Esophagus muscularis mucosa (tissue), 4 donors: Measurements from ENCODE around the gene GPC6. TPM values are rescaled to one million over a fixed set of nuclear protein-coding genes. Genes with fewer than 3 reads are reported as not detected.
"Not testable (repeated sequence)": the region's sequence is repeated elsewhere in the genome, so short reads cannot be mapped to it uniquely, and the experiment has no call there.

ENCODE experiments used
- DNase-seq: peaks from one replicate; pipeline ENCODE4 v3.0.0-alpha.2; 2017; ENCODE audit errors: extremely low spot score
- H3K27ac ChIP-seq, 4 donors: fragments of 200-600 bp; sonication (generic); replicated peaks in 1 of 4; 1 replicate in 3 of 4; 2 replicates in 1 of 4; pipeline ENCODE4 v1.5.1; 2016 to 2019; ENCODE audit warnings: mild to moderate bottlenecking in 1 of 4
- H3K27me3 ChIP-seq, 4 donors: fragments of 200-600 bp; sonication (generic); one replicate each; pipeline versions ENCODE4 v1.5.1 to v1.6.0; 2016 to 2019
- H3K36me3 ChIP-seq, 4 donors: fragments of 200-600 bp; sonication (generic); one replicate each; pipeline ENCODE4 v1.5.1; 2016 to 2019
- H3K4me1 ChIP-seq, 4 donors: fragments of 200-600 bp; sonication (generic); one replicate each; pipeline ENCODE4 v1.5.1; 2016 to 2019
- H3K4me3 ChIP-seq, 4 donors: fragments of 200-600 bp; sonication (generic); 1 replicate in 2 of 4; 2 replicates in 2 of 4; pipeline ENCODE4 v1.5.1; 2016 to 2019; ENCODE audit warnings: mild to moderate bottlenecking in 4 of 4, moderate library complexity in 1 of 4
- H3K9me3 ChIP-seq, 4 donors: fragments of 200-600 bp; sonication (generic); 1 replicate in 3 of 4; 2 replicates in 1 of 4; pipeline ENCODE4 v1.5.1; 2016 to 2019
- CTCF ChIP-seq, 3 experiments: fragments of 200-600 bp in 2 of 3; fragments of 450-650 bp in 1 of 3; sonication (generic) in 2 of 3; IDR thresholded peaks; one replicate each; pipeline ENCODE4 v1.5.1; 2017 to 2019; ENCODE audit warnings: antibody characterized with exemption in 3 of 3, mild to moderate bottlenecking in 2 of 3, moderate library complexity in 1 of 3
- EP300 ChIP-seq: sonication (generic); formaldehyde crosslinking; IDR thresholded peaks from one replicate; pipeline ENCODE4 v1.6.1; 2017; ENCODE audit warnings: antibody characterized with exemption
- POLR2A ChIP-seq: fragments of 450-650 bp; IDR thresholded peaks from one replicate; pipeline ENCODE4 v1.6.1; 2017; ENCODE audit warnings: antibody characterized with exemption, moderate library complexity, mild to moderate bottlenecking, low read depth
- POLR2AphosphoS5 ChIP-seq, 2 donors: sonication (generic); formaldehyde crosslinking; IDR thresholded peaks; one replicate each; pipeline ENCODE4 v1.6.1; 2017; ENCODE audit warnings: antibody characterized with exemption in 2 of 2
- WGBS: methylation state at CpG from one replicate; pipeline ENCODE4 v1.1.5; 2018; 5-methylcytosine and 5-hydroxymethylcytosine counted together
- intact Hi-C: fragments of 100-400 bp; cut with DNase I; formaldehyde crosslinking; loops from one replicate; pipeline ENCODE4 v1.15.1; 2023
- total RNA-seq, 4 donors: library from RNA; depleted of rRNA; stranded (reverse); fragments of >200 nt; gene quantifications; one replicate each; pipeline versions ENCODE4 v1.1.0 to v1.2.1, GENCODE V29; 2016

The GPC6 gene
- total RNA-seq, 4 donors from 2014 or later = 6.5 to 17.2 (median 13.5) TPM

- Histone ChIP-seq H3K27ac (no peak overlapping the region), H3K4me1 (no peaks in the 10 kb centered on the region), H3K4me3 (no peak overlapping the region), H3K27me3 (no peaks in the 10 kb centered on the region), H3K9me3 (no peaks in the 10 kb centered on the region), H3K36me3 (no peaks in the 10 kb centered on the region)
- TF ChIP-seq POLR2AphosphoS5 (IDR thresholded peaks at IDR 0.05) (no peak), CTCF (IDR thresholded peaks at IDR 0.05) (no peak), POLR2A (no peak), EP300 (no peak)
- intact Hi-C loops = no loop called here
- DNase-seq = no peak
- 83% methylated on average over 3 of the region's 3 CpGs for WGBS
Observed at GRCh38 chr13:93320942-93321341, 94.3 kb downstream of the GPC6 start.

- DNase-seq, H3K27me3 ChIP-seq, H3K9me3 ChIP-seq, H3K27ac ChIP-seq, intact Hi-C loops, H3K4me3 ChIP-seq, H3K36me3 ChIP-seq, H3K4me1 ChIP-seq: not testable (repeated sequence)
- WGBS = 97% methylated on average over 1 of the region's 1 CpG
Observed at GRCh38 chr13:93323880-93324279, 97.3 kb downstream of the GPC6 start.

GRCh38 chr13:93325303-93326233 is 99.0 kb downstream of the GPC6 start:
- no peak for DNase-seq
- intact Hi-C loops = no loop called here
- H3K27ac ChIP-seq = no peak overlapping the region
- no peak for TF ChIP-seq CTCF (IDR thresholded peaks at IDR 0.05)
- no peak for TF ChIP-seq POLR2AphosphoS5 (IDR thresholded peaks at IDR 0.05)
- no peak for TF ChIP-seq EP300
- TF ChIP-seq POLR2A = no peak
- 50% methylated on average over 1 of the region's 1 CpG for WGBS
- peaks cover 0 to 14% (median 4%) of the 10 kb centered on the region in 4 donors for H3K4me1 ChIP-seq
- no peaks in the 10 kb centered on the region for H3K27me3 ChIP-seq
- H3K4me3 ChIP-seq = no peak overlapping the region
- H3K36me3 ChIP-seq = no peaks in the 10 kb centered on the region
- no peaks in the 10 kb centered on the region for H3K9me3 ChIP-seq

- Histone ChIP-seq H3K36me3 (no peaks in the 10 kb centered on the region), H3K27me3 (no peaks in the 10 kb centered on the region), H3K9me3 (no peaks in the 10 kb centered on the region), H3K27ac (no peak overlapping the region), H3K4me1 (peaks cover 0 to 14% (median 4%) of the 10 kb centered on the region in 4 donors), H3K4me3 (no peak overlapping the region)
- DNase-seq = no peak
- no peak for TF ChIP-seq EP300
- no peak for TF ChIP-seq POLR2A
- no peak for TF ChIP-seq CTCF (IDR thresholded peaks at IDR 0.05)
- TF ChIP-seq POLR2AphosphoS5 (IDR thresholded peaks at IDR 0.05) = no peak
- intact Hi-C loops = no loop called here
- WGBS = 91% methylated on average over 5 of the region's 5 CpGs
Observed at GRCh38 chr13:93326234-93326811, 99.7 kb downstream of the GPC6 start.

GRCh38 chr13:93328943-93329342 is 102.3 kb downstream of the GPC6 start:
- Histone ChIP-seq H3K4me3 (no peak overlapping the region), H3K27me3 (no peaks in the 10 kb centered on the region), H3K4me1 (peaks cover 0 to 14% (median 4%) of the 10 kb centered on the region in 4 donors), H3K36me3 (no peaks in the 10 kb centered on the region), H3K27ac (no peak overlapping the region), H3K9me3 (no peaks in the 10 kb centered on the region)
- no peak for DNase-seq
- TF ChIP-seq POLR2AphosphoS5 (IDR thresholded peaks at IDR 0.05) (no peak), EP300 (no peak), CTCF (IDR thresholded peaks at IDR 0.05) (no peak), POLR2A (no peak)
- intact Hi-C loops = no loop called here
- 36% methylated on average over 2 of the region's 2 CpGs for WGBS
